Measurements from ENCODE around the gene HSDL1. TPM values are rescaled to one million over a fixed set of nuclear protein-coding genes. Genes with fewer than 3 reads are reported as not detected.

HSDL1 gene
- total RNA-seq, 1 donor from 2014 or later, result 81.7 TPM

DNA sequence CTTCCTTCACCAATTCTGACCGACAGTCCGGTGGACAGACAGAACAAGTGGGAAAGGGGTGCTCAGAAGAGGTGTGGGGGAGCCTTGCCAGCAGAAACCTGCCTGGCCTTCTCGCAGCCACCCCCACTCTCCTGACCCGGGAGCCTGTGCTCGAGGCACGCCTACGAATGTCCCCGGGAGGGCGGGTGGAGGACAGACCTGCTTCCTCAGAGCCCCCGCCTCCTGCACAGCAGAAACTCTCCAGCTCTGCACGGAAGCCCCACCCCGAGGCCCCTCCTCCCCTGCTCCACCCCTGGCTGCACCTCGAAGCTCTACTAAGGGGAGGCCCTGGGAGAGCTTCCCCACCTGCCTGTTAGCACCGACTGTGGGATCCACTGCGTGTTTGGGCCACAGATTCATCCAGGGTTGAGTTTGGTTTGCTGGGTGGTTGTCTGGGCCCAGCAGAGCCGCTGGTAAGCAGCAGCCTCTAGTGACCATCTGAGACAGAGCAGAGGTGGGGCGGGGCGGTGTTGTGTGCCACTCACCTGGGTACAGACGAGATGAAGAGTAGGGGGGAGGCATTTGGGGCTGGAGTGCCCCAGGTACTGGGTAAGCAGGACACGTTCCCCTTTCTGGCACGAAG, 35.7 kb upstream of the HSDL1 start:
- peaks cover 3% of the 10 kb centered on the region for H3K9me3 Mint-ChIP-seq (ENCODE audit: unreplicated experiment)
- no peak for DNase-seq
- H3K27ac Mint-ChIP-seq (ENCODE audit: unreplicated experiment), result no peak overlapping the region
- no peaks in the 10 kb centered on the region for H3K36me3 Mint-ChIP-seq (ENCODE audit: unreplicated experiment)
- no peaks in the 10 kb centered on the region for H3K27me3 Mint-ChIP-seq (ENCODE audit: unreplicated experiment)
- peaks cover 9% of the 10 kb centered on the region for H3K4me1 Mint-ChIP-seq (ENCODE audit: low read depth, unreplicated experiment)
- H3K4me3 Mint-ChIP-seq (ENCODE audit: unreplicated experiment), result no peak overlapping the region
- TF ChIP-seq, protein P1, sequence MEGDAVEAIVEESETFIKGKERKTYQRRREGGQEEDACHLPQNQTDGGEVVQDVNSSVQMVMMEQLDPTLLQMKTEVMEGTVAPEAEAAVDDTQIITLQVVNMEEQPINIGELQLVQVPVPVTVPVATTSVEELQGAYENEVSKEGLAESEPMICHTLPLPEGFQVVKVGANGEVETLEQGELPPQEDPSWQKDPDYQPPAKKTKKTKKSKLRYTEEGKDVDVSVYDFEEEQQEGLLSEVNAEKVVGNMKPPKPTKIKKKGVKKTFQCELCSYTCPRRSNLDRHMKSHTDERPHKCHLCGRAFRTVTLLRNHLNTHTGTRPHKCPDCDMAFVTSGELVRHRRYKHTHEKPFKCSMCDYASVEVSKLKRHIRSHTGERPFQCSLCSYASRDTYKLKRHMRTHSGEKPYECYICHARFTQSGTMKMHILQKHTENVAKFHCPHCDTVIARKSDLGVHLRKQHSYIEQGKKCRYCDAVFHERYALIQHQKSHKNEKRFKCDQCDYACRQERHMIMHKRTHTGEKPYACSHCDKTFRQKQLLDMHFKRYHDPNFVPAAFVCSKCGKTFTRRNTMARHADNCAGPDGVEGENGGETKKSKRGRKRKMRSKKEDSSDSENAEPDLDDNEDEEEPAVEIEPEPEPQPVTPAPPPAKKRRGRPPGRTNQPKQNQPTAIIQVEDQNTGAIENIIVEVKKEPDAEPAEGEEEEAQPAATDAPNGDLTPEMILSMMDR (IDR thresholded peaks at IDR 0.05; ENCODE audit: partially characterized antibody, unreplicated experiment), result no peak

DNA sequence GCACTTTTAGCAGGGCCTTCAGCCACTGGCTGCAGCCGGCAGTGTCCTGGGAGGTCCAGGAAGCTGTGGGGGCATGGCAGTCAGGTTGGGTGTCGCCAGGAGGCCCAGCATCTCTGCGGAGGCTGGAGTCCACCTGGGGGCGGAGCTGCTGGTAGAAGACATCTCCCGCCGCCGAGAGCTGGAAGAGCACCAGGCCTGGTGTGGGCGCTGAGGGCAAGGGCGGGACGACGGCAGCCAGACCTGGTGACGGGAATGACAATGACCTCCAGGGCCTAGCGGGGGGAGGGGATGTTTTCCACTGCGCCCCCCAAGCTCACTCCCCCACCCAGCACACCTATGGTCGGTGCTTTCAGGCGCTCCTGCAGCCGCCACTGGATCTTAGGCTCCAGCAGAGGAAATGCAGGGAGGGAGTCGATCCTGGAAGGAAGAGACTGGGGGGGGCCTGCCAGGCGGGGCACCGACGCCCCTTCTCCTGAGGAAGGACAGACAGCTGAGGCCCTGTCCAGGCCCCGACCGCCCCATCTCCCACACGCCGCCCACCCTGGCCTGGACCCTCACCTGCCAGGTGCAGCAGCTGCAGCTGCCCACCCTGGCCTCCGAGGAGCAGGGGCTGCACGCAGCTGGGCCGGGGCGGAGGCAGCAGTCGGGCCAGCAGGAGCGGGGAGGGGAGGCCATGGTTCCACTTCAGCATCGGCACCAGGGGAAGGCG, 34.8 kb upstream of the HSDL1 start:
- H3K36me3 Mint-ChIP-seq (ENCODE audit: unreplicated experiment), result no peaks in the 10 kb centered on the region
- no peaks in the 10 kb centered on the region for H3K27me3 Mint-ChIP-seq (ENCODE audit: unreplicated experiment)
- DNase-seq, result no peak
- H3K9me3 Mint-ChIP-seq (ENCODE audit: unreplicated experiment), result peaks cover 3% of the 10 kb centered on the region
- H3K4me3 Mint-ChIP-seq (ENCODE audit: unreplicated experiment), result no peak overlapping the region
- TF ChIP-seq, protein P1 (IDR thresholded peaks at IDR 0.05; ENCODE audit: partially characterized antibody, unreplicated experiment), result no peak
- peaks cover 4% of the 10 kb centered on the region for H3K4me1 Mint-ChIP-seq (ENCODE audit: low read depth, unreplicated experiment)
- no peak overlapping the region for H3K27ac Mint-ChIP-seq (ENCODE audit: unreplicated experiment)

DNA sequence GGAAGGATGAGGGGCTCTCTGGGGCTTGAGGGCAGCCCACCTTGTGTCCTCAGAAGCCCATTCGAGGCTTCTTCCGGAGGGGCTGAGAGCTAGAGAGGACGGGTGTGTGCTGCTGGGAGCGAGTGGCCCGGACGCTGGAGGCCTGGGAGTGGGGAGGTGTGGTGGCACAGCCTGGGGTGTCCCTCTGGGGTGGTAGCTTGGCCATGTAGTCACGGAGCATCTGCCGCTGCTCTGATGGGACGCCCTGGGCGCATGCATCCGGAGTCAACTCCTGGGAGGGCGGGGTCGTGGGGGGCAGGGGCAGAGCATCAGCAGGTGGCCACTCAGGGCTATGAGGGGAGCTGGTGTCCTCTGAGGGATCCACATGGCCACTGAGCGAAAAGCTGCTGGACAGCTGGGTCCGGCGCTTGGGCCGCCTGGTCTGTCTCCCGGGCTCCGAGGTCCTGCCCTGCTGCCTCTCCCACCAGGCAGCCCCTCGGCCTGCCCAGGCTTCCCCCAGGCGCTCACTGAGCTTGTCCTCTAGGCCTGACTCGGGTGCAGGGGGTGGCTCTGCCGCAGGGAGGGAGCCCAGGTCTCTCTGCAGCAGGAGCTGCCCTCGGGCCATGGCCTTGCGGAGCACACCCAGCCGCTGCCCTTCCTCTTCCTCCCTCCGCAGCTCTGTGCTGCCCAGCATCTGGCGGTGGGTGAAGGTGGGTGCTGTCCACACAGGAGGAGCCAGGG, 34.1 kb upstream of the HSDL1 start:
- peaks cover 3% of the 10 kb centered on the region for H3K9me3 Mint-ChIP-seq (ENCODE audit: unreplicated experiment)
- H3K27me3 Mint-ChIP-seq (ENCODE audit: unreplicated experiment), result peaks cover 2% of the 10 kb centered on the region
- no peaks in the 10 kb centered on the region for H3K36me3 Mint-ChIP-seq (ENCODE audit: unreplicated experiment)
- TF ChIP-seq, protein P1 (IDR thresholded peaks at IDR 0.05; ENCODE audit: partially characterized antibody, unreplicated experiment), result no peak
- peaks cover 1% of the 10 kb centered on the region for H3K4me1 Mint-ChIP-seq (ENCODE audit: low read depth, unreplicated experiment)
- H3K27ac Mint-ChIP-seq (ENCODE audit: unreplicated experiment), result no peak overlapping the region
- no peak for DNase-seq
- H3K4me3 Mint-ChIP-seq (ENCODE audit: unreplicated experiment), result no peak overlapping the region

DNA sequence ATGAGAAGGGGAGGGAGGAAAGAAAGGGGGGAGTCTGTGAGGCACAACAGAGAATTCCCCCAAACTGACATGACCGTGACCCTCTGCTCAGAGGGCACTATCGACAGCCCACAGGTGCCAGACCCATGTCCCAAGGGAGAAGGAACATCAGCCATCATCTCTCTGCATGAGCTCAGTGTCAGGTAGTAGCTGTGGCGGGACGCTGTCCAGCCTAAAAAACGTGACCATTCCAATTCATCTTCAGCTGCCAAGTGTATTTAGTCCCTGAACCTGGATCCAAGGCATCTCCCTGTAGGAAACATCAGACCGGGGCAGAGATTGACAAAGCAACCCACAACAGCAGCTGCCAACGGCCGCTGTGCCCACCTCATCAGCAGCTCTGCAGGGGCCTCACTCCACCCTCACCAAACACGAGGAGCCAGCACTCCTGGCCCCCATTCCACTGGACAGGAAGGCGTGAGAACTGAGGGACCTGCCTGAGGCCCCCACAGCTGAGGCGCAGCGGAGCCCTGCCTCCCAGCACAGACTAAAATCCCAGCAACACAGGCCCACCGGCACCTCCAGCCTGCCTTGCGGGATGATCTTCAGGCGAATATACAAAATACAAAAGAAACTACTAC, 33.3 kb upstream of the HSDL1 start:
- Mint-ChIP-seq H3K27me3 (ENCODE audit: unreplicated experiment) (peaks cover 2% of the 10 kb centered on the region), H3K4me1 (ENCODE audit: low read depth, unreplicated experiment) (peaks cover 1% of the 10 kb centered on the region), H3K36me3 (ENCODE audit: unreplicated experiment) (no peaks in the 10 kb centered on the region), H3K4me3 (ENCODE audit: unreplicated experiment) (no peak overlapping the region), H3K27ac (ENCODE audit: unreplicated experiment) (no peak overlapping the region), H3K9me3 (ENCODE audit: unreplicated experiment) (peaks cover 3% of the 10 kb centered on the region)
- no peak for DNase-seq
- TF ChIP-seq, protein P1 (IDR thresholded peaks at IDR 0.05; ENCODE audit: partially characterized antibody, unreplicated experiment), result no peak

Measured in glutamatergic neuron (in vitro differentiated cells).